Ureter (tissue), 1 donor: ENCODE results near the gene THSD4. TPM values are rescaled to one million over a fixed set of nuclear protein-coding genes. Genes with fewer than 3 reads are reported as not detected.

Experiments
- DNase-seq: peaks from one replicate; pipeline ENCODE4 v3.0.0-alpha.2; 2020; ENCODE audit warnings: low spot score
- total RNA-seq: library from RNA; stranded (reverse); gene quantifications from one replicate; pipeline ENCODE4 v1.2.4, GENCODE V29; 2023
- donor health status: DM: yes; HTN: yes; CAD: no.

THSD4 gene
- total RNA-seq, 1 donor from 2014 or later: 57.9 TPM

- no peak for DNase-seq
Measured at GRCh38 chr15:71686221-71687050, 571.2 kb downstream of the THSD4 start.

DNA sequence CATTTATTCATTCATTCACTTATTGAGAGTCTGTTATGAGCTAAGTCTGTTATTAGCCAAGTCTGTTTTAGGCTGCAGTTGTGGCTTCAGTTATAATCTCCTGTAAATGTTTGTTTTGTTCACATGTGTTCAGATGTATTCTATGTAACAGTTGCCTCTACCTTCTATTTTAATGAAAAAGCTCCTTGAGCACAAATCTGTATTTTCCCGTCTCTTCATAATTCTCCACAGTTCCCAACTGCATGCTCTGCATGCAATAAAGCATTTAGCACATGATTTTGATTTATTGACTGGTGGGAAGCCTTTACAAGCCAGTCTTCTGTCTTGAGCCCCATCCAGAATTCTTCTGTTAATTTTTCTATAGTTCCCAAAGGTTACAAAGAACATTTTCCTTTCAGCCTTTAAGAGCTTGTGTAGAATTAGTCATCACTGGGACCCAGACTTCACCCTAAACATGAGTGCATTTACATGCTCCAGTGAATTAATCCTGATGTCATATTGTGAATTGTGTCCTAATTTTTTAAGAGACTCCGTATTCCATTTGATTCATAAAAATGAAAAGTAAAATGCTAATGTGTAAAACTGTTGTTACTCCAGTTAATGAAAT is 572.7 kb downstream of the THSD4 start:
- no peak for DNase-seq

- DNase-seq: no peak
Measured at GRCh38 chr15:71688509-71689094, 573.3 kb downstream of the THSD4 start.

- DNase-seq: no peak
Measured at GRCh38 chr15:71691081-71691457, 575.8 kb downstream of the THSD4 start.

DNA sequence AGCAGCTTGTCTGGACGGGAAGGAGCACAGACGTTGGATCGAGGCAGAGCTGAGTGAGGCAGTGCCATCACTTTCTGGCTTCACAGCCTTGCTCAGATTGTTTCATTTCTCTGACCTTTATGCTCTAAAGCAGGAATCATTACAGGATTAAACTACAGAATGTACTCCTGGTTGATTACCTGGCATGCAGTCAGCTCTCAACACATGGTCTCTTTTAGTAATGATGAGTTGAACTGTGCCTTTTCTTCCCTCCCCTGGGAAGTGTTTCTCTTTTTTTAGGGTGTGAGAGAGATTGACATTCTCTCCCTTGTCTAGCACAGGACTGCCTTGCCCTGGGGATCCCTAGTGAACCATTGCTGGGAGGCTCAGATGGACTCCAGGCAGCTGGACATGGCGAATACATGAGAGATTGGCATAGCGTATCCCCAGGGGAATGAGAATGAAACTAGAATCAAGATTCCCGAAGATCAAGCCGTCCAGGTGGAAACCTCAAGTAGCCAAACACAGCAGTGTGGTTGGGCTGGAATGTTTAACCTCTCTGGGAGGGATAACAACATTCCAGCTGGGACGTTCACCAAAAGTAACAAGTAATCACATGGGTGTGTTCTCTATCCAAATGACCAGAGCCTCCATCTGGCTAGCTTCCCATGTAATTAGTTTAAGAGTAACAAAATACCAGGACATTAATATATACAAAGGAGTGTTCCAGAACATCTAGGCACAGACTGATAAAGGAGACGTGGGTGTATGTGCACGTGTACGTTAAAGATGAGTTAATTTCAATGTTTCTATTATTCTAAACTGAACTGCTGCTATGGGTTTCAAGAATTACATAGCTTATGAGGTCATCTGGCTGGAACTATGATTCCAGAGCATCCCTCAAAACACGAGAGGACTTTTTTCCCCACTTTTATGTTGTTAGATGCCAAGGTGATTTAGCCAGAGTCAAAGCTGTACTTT is 576.5 kb downstream of the THSD4 start:
- DNase-seq: no peak

DNA sequence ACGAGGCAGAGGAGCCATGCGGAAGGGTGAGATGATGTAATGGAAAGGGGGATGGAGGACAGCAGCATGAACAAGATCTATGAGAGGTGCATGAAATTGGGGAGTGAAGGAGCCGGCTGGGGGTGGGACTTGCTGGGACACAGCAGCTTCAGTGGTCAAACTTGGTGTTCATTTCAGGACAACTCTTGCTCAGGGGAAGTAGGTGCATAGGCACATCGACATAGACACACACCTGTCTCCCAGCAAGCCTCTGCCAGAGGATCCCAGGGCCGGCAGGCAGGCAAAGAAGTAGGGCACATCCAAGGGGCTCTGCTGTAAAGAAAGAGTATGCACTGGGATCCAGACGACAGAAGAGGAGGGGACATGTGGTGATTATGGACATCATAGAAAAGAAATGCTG is 582.0 kb downstream of the THSD4 start:
- DNase-seq: no peak

DNA sequence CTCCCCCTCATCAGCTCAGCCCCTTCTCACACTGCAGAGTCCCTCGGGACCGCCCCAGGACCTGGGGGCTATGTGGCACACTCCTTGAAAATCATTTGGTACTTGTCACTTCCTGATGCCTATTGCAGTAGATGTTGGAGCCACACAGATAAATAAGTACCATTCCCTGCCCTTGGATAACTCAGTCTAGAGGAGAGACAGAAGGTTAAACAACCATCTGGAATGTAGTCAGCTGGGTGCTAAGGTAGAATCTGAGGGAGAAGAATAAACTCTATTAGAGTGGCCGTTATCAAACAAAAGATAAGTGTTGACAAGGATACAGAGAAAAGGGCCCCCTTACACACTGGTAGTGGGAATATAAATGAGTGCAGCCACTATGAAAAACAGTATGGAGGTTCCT is 582.8 kb downstream of the THSD4 start:
- no peak for DNase-seq

DNA sequence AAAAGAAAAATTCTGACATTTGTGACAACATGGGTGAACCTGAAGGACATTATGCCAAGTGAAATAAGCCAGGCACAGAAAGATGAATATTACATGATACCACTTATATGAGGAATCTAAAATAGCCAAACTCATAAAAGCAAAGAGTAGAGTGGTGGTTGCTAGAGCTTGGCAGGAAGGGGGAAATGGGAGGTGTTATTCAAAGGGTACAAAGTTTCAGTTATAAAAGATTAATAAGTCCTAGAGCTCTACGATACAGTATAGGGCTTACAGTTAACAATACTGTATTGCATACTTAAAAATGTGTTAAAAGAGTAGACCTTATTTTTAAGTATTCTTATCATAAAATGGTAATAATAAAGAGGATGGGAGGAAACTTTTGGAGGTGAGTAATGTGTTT is 583.5 kb downstream of the THSD4 start:
- DNase-seq: no peak

GRCh38 chr15:71699977-71700376 is 584.7 kb downstream of the THSD4 start:
- no peak for DNase-seq

DNA sequence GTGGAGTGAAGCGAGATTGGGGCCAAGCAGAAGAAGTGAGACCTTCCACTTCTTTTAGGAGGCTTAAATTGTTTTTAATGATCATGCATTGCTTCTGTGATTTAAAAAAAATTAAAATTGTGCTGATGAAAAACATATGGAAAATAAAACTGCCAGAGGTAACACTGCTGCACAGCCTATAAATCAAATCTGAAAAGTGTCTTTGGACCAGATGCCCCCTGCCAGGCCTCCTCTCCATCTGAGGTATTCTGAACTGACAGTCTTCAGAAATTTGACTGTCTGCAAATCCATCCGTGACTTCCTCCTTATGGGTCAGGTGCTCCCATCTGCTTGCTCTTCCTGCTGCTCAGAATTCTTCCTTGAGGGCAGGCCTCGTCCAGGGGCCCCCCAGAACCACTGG is 586.5 kb downstream of the THSD4 start:
- DNase-seq: no peak

DNA sequence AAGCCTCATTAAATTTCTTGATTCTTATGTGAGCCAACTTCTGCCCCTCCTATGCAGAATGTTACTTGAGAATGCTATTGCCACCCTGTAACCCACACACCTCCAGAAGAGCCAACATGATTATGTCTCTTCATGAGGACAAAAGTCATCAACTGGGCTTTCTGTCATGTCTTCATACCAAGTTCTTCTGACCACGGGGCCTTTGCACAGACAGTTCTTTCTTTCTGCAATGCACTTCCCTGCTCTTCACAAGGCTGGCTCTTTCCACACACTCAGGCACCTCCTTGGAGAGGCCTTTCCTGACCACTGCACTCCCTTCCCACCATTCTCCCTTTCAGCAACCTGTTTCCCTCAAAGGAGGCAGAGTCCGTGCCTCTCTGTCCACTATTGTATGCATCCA is 587.2 kb downstream of the THSD4 start:
- DNase-seq: no peak

DNA sequence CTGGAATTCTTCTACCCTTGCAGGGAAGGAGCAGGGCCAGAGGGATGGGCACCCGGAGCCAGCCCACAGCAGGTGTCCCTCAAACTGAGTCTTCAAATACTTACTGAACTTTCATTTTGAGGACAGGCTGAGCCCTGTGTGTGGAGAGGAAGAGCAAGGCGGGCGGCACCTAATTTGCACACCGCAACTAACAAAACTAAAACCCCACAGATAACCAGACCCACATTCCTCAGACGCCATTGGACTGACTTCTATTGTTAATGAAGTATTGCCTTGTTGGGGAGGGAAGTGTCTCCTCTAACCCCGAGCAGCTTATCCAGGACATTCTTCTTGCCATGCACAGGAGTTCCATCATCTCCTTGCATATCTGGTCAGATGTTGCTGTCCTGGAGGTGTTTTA is 589.9 kb downstream of the THSD4 start:
- no peak for DNase-seq

GRCh38 chr15:71706461-71707229 is 591.4 kb downstream of the THSD4 start:
- DNase-seq: no peak

GRCh38 chr15:71707230-71708050 is 592.2 kb downstream of the THSD4 start:
- DNase-seq: no peak

DNA sequence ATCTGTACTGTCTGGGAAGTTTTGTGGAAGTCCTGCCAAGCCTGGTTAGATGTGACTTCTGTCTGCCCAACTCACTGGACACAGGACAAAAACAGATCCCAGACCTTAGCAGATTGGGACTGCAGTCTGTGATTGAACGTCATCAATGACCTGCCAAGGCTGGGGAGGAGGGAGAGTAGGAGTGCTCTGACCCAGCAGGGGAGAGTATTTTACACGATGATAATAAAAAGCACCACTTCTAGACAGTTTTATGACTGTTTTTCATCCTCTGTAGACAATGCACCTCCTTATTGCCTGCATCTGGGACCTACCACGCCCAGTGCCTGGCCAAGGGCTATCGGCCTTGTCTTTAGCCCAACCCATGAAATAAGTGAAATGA is 592.8 kb downstream of the THSD4 start:
- DNase-seq: no peak

DNA sequence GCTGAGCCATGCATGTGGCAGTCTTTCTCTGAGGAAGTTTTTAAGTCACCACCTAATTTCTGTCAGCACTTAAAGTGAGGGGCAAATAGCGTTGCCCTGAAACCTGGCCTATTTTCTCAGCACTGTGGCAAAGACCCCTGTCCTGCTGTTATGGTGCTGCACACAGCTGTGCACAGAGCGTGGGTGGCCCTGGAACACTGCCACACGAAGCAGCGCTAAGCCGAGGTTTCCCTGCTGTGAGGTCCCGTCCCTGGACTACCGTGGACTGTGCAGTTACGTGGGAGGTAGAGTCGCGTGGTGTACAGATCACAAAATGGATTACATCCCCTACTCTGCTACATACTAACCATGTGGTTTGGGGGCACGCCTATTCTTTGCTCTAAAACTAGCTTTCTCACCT is 593.5 kb downstream of the THSD4 start:
- DNase-seq: no peak

DNA sequence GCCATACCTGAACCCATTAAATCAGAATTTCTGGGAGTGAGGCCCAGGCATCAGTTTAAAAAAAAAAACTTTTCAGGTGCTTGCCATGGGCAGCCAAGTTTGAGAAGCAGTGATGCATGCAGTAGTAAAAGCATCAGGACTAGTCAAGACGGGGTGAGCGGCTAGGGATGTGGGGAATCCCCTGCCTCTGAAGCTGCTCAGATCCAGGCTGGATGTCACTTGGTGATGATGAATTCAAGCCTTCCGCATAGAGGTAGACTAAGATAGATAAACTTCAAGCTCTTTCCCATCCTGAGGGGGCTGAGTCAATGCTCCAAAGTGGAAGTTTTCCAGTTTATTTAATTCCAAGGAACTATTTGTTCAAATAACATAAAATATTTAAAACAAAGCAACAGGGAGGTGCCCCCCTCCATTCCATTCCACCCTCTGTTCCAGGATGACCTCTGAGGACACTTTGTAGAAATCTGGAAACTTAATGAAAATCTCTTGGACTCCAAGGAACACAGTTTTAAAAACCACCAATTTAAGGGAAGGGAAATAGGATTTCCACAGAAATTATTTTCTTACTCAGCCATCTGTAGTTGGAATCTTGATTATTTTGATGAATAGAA is 594.6 kb downstream of the THSD4 start:
- no peak for DNase-seq

DNA sequence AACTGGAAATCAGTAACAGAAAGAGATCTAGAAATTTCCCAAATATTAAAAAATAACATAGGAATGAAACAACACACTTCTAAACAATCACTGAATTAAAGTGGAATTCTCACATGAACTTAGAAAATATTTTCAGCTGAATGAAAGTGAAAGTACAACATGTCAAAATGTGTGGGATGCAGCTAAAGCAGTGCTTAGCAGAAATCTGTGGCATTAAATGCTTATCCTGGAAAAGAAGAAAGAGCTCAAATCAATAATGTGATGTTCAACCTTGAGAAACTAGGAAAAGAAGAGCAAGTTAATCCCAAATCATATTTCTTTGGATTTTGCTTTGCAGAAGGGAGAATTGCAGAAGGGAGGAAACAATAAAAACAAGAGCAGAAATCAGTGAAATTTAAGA is 596.9 kb downstream of the THSD4 start:
- no peak for DNase-seq

GRCh38 chr15:71713191-71713809 is 598.0 kb downstream of the THSD4 start:
- no peak for DNase-seq

- no peak for DNase-seq
Measured at GRCh38 chr15:71715914-71716313, 600.6 kb downstream of the THSD4 start.
